HCT116 (cell line): ENCODE measurements around the gene TMEM86A. TPM values are rescaled to one million over a fixed set of nuclear protein-coding genes. Genes with fewer than 3 reads are reported as not detected.

Experiments
- ATAC-seq: fragments of 200-7000 bp; cut with Tn5 transposase; 2 replicates; pipeline ENCODE4 v1.9.1; 2020; ENCODE audit warnings: mild to moderate bottlenecking, moderate library complexity
- BruUV-seq: library from RNA; stranded (reverse); fragments of 400-500 nt; replicated peaks from 2 replicates; lab custom pipeline; 2021; lab: Mats Ljungman, UMichigan
- CTCF ChIA-PET: fragments of 300-600 bp; sonication (Branson Sonifier 250); formaldehyde crosslinking; loops from one replicate; lab custom pipeline; 2021; ENCODE audit warnings: antibody characterized with exemption; lab: Charles Lee
- POLR2A ChIA-PET: fragments of 300-600, 350-600 bp; sonication (Branson Sonifier 250); formaldehyde crosslinking; loops from one replicate; lab custom pipeline; 2021; ENCODE audit warnings: antibody characterized with exemption; lab: Charles Lee
- RAD21 ChIA-PET, 2 experiments: fragments of 300-600 bp; sonication (Branson Sonifier 250); formaldehyde crosslinking; loops; one replicate each; lab custom pipeline; 2023; ENCODE audit warnings: low total read pairs in 2 of 2; ENCODE audit not compliant: uncharacterized antibody in 2 of 2, unreplicated experiment in 2 of 2, low non-redundant PET in 1 of 2; lab: Charles Lee
- DNase-seq: peaks from one replicate; pipeline ENCODE4 v3.0.0-alpha.2; 2010; ENCODE audit warnings: low read depth, low spot score
- H2AFZ ChIP-seq: fragments of 200-600 bp; shearing (Covaris generic), sonication (generic); 2 replicates; pipeline ENCODE4 v1.6.1; 2017; ENCODE audit warnings: low read depth, mixed run types, mixed read lengths, antibody characterized with exemption, low read length; ENCODE audit not compliant: poor library complexity, severe bottlenecking
- H3K27ac ChIP-seq: 2 replicates; pipeline ENCODE4 v1.5.1; 2012; ENCODE audit warnings: low read depth, low read length
- H3K27me3 ChIP-seq: fragments of 200-600 bp; sonication (generic); 2 replicates; pipeline ENCODE4 v1.6.1; 2016; ENCODE audit warnings: mixed run types, low read length, mixed read lengths; ENCODE audit not compliant: insufficient read depth
- H3K36me3 ChIP-seq, 2 experiments: fragments of 200-500 bp in 1 of 2; fragments of 200-600 bp in 1 of 2; sonication (Bioruptor generic) in 1 of 2; sonication (generic) in 1 of 2; 2 replicates each; pipeline versions ENCODE4 v1.5.1 to v1.6.1; 2014 to 2016; ENCODE audit warnings: low read length in 2 of 2, inconsistent platforms in 1 of 2, mixed read lengths in 1 of 2, mixed run types in 1 of 2; ENCODE audit not compliant: insufficient read depth in 2 of 2, control insufficient read depth in 1 of 2
- H3K4me1 ChIP-seq, 2 experiments: fragments of 200-600 bp in 1 of 2; sonication (generic) in 1 of 2; 2 replicates each; pipeline versions ENCODE4 v1.5.1 to v1.6.1; 2012 to 2017; ENCODE audit warnings: low read length in 2 of 2, inconsistent platforms in 1 of 2, mild to moderate bottlenecking in 1 of 2, mixed read lengths in 1 of 2, mixed run types in 1 of 2, moderate library complexity in 1 of 2; ENCODE audit not compliant: insufficient read depth in 2 of 2, control insufficient read depth in 1 of 2
- H3K4me2 ChIP-seq: fragments of 200-600 bp; sonication (generic); 2 replicates; pipeline ENCODE4 v1.6.1; 2017; ENCODE audit warnings: mixed run types, low read length, mixed read lengths
- H3K4me3 ChIP-seq, 2 experiments: fragments of 200-600 bp in 1 of 2; sonication (generic) in 1 of 2; replicated peaks in 1 of 2; 2 replicates each; pipeline ENCODE4 v1.5.1; 2011 to 2016; ENCODE audit warnings: low read length in 2 of 2, control low read depth in 1 of 2, low read depth in 1 of 2, mild to moderate bottlenecking in 1 of 2, mixed read lengths in 1 of 2, mixed run types in 1 of 2
- H3K79me2 ChIP-seq: fragments of 200-600 bp; sonication (generic); 2 replicates; pipeline ENCODE4 v1.6.1; 2017; ENCODE audit warnings: mild to moderate bottlenecking, mixed run types, low read length, moderate library complexity, mixed read lengths; ENCODE audit not compliant: insufficient read depth
- H3K9ac ChIP-seq: fragments of 200-600 bp; sonication (generic); 2 replicates; pipeline ENCODE4 v1.6.1; 2016; ENCODE audit warnings: low read length, mixed read lengths
- H3K9me2 ChIP-seq: fragments of 200-600 bp; sonication (generic), shearing (Covaris generic); 2 replicates; pipeline ENCODE4 v1.6.1; 2017; ENCODE audit warnings: mixed run types, mild to moderate bottlenecking, moderate library complexity; ENCODE audit not compliant: insufficient read depth
- H3K9me3 ChIP-seq, 2 experiments: fragments of 200-500 bp in 1 of 2; fragments of 200-600 bp in 1 of 2; sonication (Bioruptor generic) in 1 of 2; sonication (generic) in 1 of 2; 2 replicates each; pipeline ENCODE4 v1.6.1; 2014 to 2017; ENCODE audit warnings: low read length in 2 of 2, mixed read lengths in 2 of 2, inconsistent platforms in 1 of 2, low read depth in 1 of 2, mild to moderate bottlenecking in 1 of 2, mixed run types in 1 of 2, moderate library complexity in 1 of 2; ENCODE audit not compliant: control insufficient read depth in 1 of 2, insufficient read depth in 1 of 2
- H4K20me1 ChIP-seq: fragments of 200-600 bp; sonication (generic), shearing (Covaris generic); 2 replicates; pipeline ENCODE4 v1.6.1; 2017; ENCODE audit warnings: mixed run types, mild to moderate bottlenecking, moderate library complexity; ENCODE audit not compliant: insufficient read depth
- ATF3 ChIP-seq: IDR thresholded peaks from 2 replicates; pipeline ENCODE4 v1.6.1; 2012
- CTCF ChIP-seq, 3 experiments: fragments of 200-600 bp in 1 of 3; sonication (generic) in 1 of 3; IDR thresholded peaks in 2 of 3; conservative IDR thresholded peaks in 1 of 3; 2 replicates each; pipeline ENCODE4 v1.5.1; 2012 to 2017; ENCODE audit warnings: low read depth in 2 of 3, low read length in 2 of 3, antibody characterized with exemption in 1 of 3, borderline replicate concordance in 1 of 3, control low read depth in 1 of 3, mild to moderate bottlenecking in 1 of 3, mixed read lengths in 1 of 3, mixed run types in 1 of 3, moderate library complexity in 1 of 3; ENCODE audit not compliant: insufficient read depth in 1 of 3
- EGR1 ChIP-seq: IDR thresholded peaks from 2 replicates; pipeline ENCODE4 v1.6.1; 2012; ENCODE audit warnings: low read depth
- ELF1 ChIP-seq: IDR thresholded peaks from 2 replicates; pipeline ENCODE4 v1.6.1; 2012; ENCODE audit warnings: low read depth, borderline replicate concordance
- EZH2 ChIP-seq: fragments of 200-600 bp; sonication (generic); IDR thresholded peaks from 2 replicates; pipeline ENCODE4 v1.6.1; 2017; ENCODE audit warnings: antibody characterized with exemption, mixed run types
- EZH2phosphoT487 ChIP-seq: fragments of 200-600 bp; IDR thresholded peaks from 2 replicates; pipeline ENCODE4 v1.6.1; 2018; ENCODE audit warnings: antibody characterized with exemption, borderline replicate concordance
- JUND ChIP-seq: IDR thresholded peaks from 2 replicates; pipeline ENCODE4 v1.6.1; 2012
- MAX ChIP-seq: IDR thresholded peaks from 2 replicates; pipeline ENCODE4 v1.6.1; 2012
- POLR2A ChIP-seq: IDR thresholded peaks from 2 replicates; pipeline ENCODE4 v1.7.0; 2011; ENCODE audit warnings: borderline replicate concordance; ENCODE audit not compliant: insufficient read depth, insufficient read length; ENCODE audit errors: extremely low read depth
- RAD21 ChIP-seq: IDR thresholded peaks from 2 replicates; pipeline ENCODE4 v1.6.1; 2012; ENCODE audit warnings: low read depth, mild to moderate bottlenecking
- REST ChIP-seq: IDR thresholded peaks from 2 replicates; pipeline ENCODE4 v1.6.1; 2012; ENCODE audit warnings: low read depth
- SRF ChIP-seq: IDR thresholded peaks from 2 replicates; pipeline ENCODE4 v1.6.1; 2012; ENCODE audit warnings: low read depth
- ZBTB33 ChIP-seq: IDR thresholded peaks from 2 replicates; pipeline ENCODE4 v1.6.1; 2011; ENCODE audit warnings: mild to moderate bottlenecking, low read length, moderate library complexity; ENCODE audit not compliant: insufficient replicate concordance; ENCODE audit errors: extremely low read depth
- ZFX ChIP-seq: fragments of 450-650 bp; IDR thresholded peaks from 2 replicates; pipeline ENCODE4 v1.6.1; 2017
- intact Hi-C: fragments of 100-400 bp; cut with micrococcal nuclease; formaldehyde crosslinking; loops from 2 replicates; pipeline ENCODE4 v1.10.0; 2022
- total RNA-seq: library from RNA; stranded (reverse); gene quantifications from one replicate; pipeline ENCODE4 v1.2.1, GENCODE V29; 2021; ENCODE audit not compliant: unreplicated experiment

TMEM86A gene
- total RNA-seq, 1 experiment from 2014 or later, result 2.0 TPM

- Histone ChIP-seq H3K79me2 (no peaks in the 10 kb centered on the region), H3K4me2 (no peak overlapping the region), H2AFZ (no peak overlapping the region), H3K4me1 (peaks cover 0 to 6% of the 10 kb centered on the region in 2 experiments; a peak in 2 of 4 replicates), H3K27ac (no peak overlapping the region), H3K36me3 (no peaks in the 10 kb centered on the region; a peak in 1 of 4 replicates), H3K9me2 (no peaks in the 10 kb centered on the region), H4K20me1 (no peaks in the 10 kb centered on the region), H3K4me3 (no peak overlapping the region), H3K27me3 (no peaks in the 10 kb centered on the region), H3K9me3 (no peaks in the 10 kb centered on the region), H3K9ac (no peak overlapping the region)
- intact Hi-C loops, result no loop called here
- CTCF ChIA-PET, result no interaction called here
- no TSS peak for BruUV-seq
- POLR2A ChIA-PET, result no interaction called here
- no peak for TF ChIP-seq ELF1
- no peak for TF ChIP-seq POLR2A
- no peak for TF ChIP-seq EGR1
- TF ChIP-seq MAX, result no peak
- TF ChIP-seq JUND, result no peak
- TF ChIP-seq ZFX, result no peak
- no peak for TF ChIP-seq EZH2phosphoT487
- no peak for TF ChIP-seq RAD21
- TF ChIP-seq ATF3, result no peak
- no peak for TF ChIP-seq SRF
- no peak for TF ChIP-seq EZH2
- TF ChIP-seq REST, result no peak
- TF ChIP-seq ZBTB33, result no peak
- no peak for TF ChIP-seq CTCF (IDR thresholded peaks at IDR 0.05 in 2 of 3, conservative IDR thresholded peaks at IDR 0.05 in 1 of 3; ENCODE audit: borderline replicate concordance in 1 of 3, insufficient read depth in 1 of 3, low read depth in 2 of 3, low read length in 2 of 3)
- no peak for DNase-seq
- RAD21 ChIA-PET, result no interaction called here
- no peak for ATAC-seq
These were observed 46.7 kb downstream of the TMEM86A start for GRCh38 chr11:18745251-18745650.
